ENCODE measurements around the gene CYGB.

Gene CYGB

GRCh38 chr17:76537578-76538280, at the start of gene CYGB:
CYGB (minus strand) TSS chr17:76537709; CDS start chr17:76537542, 167 bp downstream.
- no peak for DNase-seq (ENCODE audit: low read depth in 2 of 2, low spot score in 1 of 2)

- no peak for DNase-seq (ENCODE audit: low read depth in 2 of 2, low spot score in 1 of 2)
Observed at GRCh38 chr17:76586741-76587487, 49.4 kb upstream of the CYGB start.

- DNase-seq (ENCODE audit: low read depth in 2 of 2, low spot score in 1 of 2) = no peak
Observed at GRCh38 chr17:76585649-76586593, 48.4 kb upstream of the CYGB start, which contains the start of gene ST6GALNAC2. ST6GALNAC2 (minus strand) TSS chr17:76585860; CDS start chr17:76585808, 52 bp downstream.

GRCh38 chr17:76585033-76585648, 47.6 kb upstream of the CYGB start:
- no peak for DNase-seq (ENCODE audit: low read depth in 2 of 2, low spot score in 1 of 2)

- no peak for DNase-seq (ENCODE audit: low read depth in 2 of 2, low spot score in 1 of 2)
Observed at GRCh38 chr17:76584427-76585032, 47.0 kb upstream of the CYGB start.

GRCh38 chr17:76582660-76583059, 45.2 kb upstream of the CYGB start:
- no peak for DNase-seq (ENCODE audit: low read depth in 2 of 2, low spot score in 1 of 2)

- DNase-seq (ENCODE audit: low read depth in 2 of 2, low spot score in 1 of 2) = no peak
Observed at GRCh38 chr17:76581515-76581914, 44.0 kb upstream of the CYGB start.

- DNase-seq (ENCODE audit: low read depth in 2 of 2, low spot score in 1 of 2) = no peak
Observed at GRCh38 chr17:76579281-76579680, 41.8 kb upstream of the CYGB start.

- DNase-seq (ENCODE audit: low read depth in 2 of 2, low spot score in 1 of 2) = no peak
Observed at GRCh38 chr17:76578376-76578775, 40.9 kb upstream of the CYGB start.

GRCh38 chr17:76577876-76578275, 40.4 kb upstream of the CYGB start:
- no peak for DNase-seq (ENCODE audit: low read depth in 2 of 2, low spot score in 1 of 2)

- DNase-seq (ENCODE audit: low read depth in 2 of 2, low spot score in 1 of 2) = no peak
Observed at GRCh38 chr17:76576189-76576588, 38.7 kb upstream of the CYGB start.

- no peak for DNase-seq (ENCODE audit: low read depth in 2 of 2, low spot score in 1 of 2)
Observed at GRCh38 chr17:76575570-76575969, 38.1 kb upstream of the CYGB start.

- DNase-seq (ENCODE audit: low read depth in 2 of 2, low spot score in 1 of 2) = no peak
Observed at GRCh38 chr17:76574166-76574565, 36.7 kb upstream of the CYGB start.

GRCh38 chr17:76573096-76573495, 35.6 kb upstream of the CYGB start:
- no peak for DNase-seq (ENCODE audit: low read depth in 2 of 2, low spot score in 1 of 2)

GRCh38 chr17:76572201-76572910, 34.8 kb upstream of the CYGB start:
- DNase-seq (ENCODE audit: low read depth in 2 of 2, low spot score in 1 of 2) = no peak

- DNase-seq (ENCODE audit: low read depth in 2 of 2, low spot score in 1 of 2) = no peak
Observed at GRCh38 chr17:76570877-76571471, 33.5 kb upstream of the CYGB start.

GRCh38 chr17:76570457-76570856, 32.9 kb upstream of the CYGB start:
- no peak for DNase-seq (ENCODE audit: low read depth in 2 of 2, low spot score in 1 of 2)

- no peak for DNase-seq (ENCODE audit: low read depth in 2 of 2, low spot score in 1 of 2)
Observed at GRCh38 chr17:76569607-76570279, 32.2 kb upstream of the CYGB start.

GRCh38 chr17:76568811-76569221, 31.3 kb upstream of the CYGB start:
- DNase-seq (ENCODE audit: low read depth in 2 of 2, low spot score in 1 of 2) = no peak

Measured in stimulated activated CD8-positive, alpha-beta memory T cell treated with anti-CD3 and anti-CD28 coated beads, Interleukin-4, amount 100 ng/mL, for 4 hours (primary cell).